A204.1 (cell line): Measurements from ENCODE around the gene MCF2L2.
"Not testable (repeated sequence)": the region's sequence is repeated elsewhere in the genome, so short reads cannot be mapped to it uniquely, and the experiment has no call there.

ENCODE experiments used
- FAIRE-seq: peaks from 2 replicates; lab custom pipeline; 2012; peaks lifted over from hg19 to GRCh38; lab: Jason Lieb, UNC

MCF2L2 gene

DNA sequence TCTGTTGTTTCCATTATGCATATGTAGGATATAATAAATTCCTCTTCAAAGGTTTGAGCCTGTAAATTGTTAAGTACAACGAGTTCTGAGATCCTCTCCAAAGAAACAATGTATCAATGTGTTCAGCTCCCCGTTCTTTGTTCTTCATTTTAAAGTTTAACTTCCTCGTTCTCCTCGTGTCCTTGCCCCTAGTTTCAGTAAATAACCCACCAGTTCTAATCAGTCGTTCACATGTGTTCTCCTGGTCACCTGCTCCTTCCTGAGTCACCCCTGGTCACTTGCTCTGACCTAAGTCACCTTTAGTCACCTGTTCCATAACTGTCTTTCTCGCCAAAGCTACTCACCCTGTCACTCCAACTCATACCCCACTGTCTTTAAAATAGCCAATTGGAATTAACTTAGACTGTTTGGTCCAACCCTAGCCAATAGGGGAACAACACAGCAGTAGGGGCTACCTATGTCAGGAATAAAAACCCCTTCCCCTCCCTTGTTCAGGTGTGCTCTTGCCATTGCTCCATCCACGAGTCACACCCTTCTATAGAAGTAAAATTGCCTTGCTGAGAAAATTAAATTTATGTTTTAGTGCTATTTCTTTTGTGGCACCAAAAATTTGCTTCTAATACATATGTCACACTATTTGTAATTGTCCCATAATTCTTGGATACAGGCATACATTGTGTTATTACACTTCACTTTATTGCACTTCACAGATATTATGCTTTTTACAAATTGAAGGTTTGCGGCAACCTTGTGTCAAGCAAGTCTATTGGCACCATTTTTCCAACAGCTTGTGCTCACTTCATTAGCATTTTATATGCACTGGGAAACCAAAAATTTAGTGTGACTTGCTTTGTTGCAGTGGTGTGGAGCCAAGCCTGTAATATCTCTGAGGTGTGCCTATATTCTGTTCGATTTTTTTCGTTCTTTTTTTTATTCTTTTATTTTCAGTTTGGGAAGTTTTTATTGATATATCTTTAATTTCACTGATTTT, 15.3 kb upstream of the MCF2L2 start:
- FAIRE-seq = no peak

DNA sequence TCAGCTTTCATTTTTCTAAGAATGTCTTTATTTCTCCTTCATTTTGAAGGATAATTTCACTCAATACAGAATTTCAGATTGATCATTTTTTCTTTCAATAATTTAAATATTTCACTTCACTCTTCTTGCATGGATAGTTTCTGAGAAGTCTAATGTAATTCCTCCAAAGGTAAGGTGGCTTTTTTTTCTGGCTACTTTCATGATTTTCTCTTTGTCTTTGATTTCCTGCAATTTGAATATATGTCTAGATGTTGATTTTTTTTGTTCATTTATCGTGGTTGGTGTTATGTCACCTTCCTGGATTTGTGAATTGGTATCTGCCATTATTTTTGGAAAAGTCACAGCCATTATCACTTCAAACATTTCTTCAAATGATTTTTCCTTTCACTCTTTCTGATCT, 14.6 kb upstream of the MCF2L2 start:
- FAIRE-seq = no peak

GRCh38 chr3:183440521-183440920, 12.1 kb upstream of the MCF2L2 start:
- not testable (repeated sequence) for FAIRE-seq

- FAIRE-seq = no peak
These were observed 11.1 kb upstream of the MCF2L2 start for GRCh38 chr3:183439515-183439914.

DNA sequence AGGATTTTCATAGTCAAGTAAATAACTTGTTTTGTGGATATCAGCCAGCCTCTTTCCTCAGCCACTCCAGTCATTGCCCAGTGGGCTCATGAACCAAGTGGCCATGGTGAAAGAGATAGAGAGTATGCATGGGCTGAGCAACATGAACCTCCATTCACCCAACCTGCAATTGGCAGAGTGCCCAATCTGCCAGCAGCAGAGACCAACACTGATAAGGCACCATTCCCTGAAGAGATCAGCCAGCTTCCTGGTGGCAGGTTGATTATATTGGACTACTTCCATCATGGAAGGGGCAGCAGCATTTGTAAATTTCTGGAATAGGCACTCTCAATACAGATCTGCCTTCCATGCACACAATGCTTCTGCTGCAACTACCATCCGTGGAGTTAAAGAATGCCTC, 10.3 kb upstream of the MCF2L2 start:
- FAIRE-seq = no peak

- FAIRE-seq = no peak
These were observed 9.5 kb upstream of the MCF2L2 start for GRCh38 chr3:183437666-183438564.

- FAIRE-seq = no peak
These were observed 8.6 kb upstream of the MCF2L2 start for GRCh38 chr3:183437061-183437460.

- no peak for FAIRE-seq
These were observed 7.2 kb upstream of the MCF2L2 start for GRCh38 chr3:183435661-183436060.

GRCh38 chr3:183434992-183435391, 6.6 kb upstream of the MCF2L2 start:
- no peak for FAIRE-seq

- no peak for FAIRE-seq
These were observed 6.1 kb upstream of the MCF2L2 start for GRCh38 chr3:183434503-183434902.

DNA sequence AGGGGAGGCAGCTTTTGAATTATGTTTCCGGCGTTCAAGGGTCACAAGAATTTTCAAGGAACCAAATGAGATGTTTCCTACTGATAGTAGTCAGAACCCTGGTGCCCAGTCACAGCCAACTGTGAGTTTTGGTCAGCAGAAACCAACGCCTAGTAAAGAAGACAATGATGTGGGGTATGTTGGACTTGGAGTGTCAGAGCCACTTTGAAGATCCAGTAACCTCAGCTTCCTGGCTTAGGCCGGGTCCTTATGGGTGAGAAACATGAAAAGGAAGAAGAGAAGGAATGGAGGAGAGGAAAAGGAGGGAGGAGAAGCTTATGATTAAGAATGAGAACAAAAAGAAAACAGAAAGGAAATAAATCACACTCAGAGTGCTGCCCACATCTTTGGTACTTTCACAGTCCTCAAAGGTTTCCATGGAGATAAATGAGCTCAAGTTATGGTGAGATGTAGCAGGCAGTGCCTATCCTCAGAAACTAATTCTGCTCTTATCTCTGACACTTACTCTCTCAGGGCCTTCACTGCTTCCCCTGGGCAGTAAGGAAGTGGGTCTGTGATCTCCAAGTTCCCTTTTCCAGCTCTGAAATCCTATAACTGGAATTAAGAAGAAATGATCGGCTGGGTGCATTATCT, 2.0 kb upstream of the MCF2L2 start:
- FAIRE-seq = no peak

DNA sequence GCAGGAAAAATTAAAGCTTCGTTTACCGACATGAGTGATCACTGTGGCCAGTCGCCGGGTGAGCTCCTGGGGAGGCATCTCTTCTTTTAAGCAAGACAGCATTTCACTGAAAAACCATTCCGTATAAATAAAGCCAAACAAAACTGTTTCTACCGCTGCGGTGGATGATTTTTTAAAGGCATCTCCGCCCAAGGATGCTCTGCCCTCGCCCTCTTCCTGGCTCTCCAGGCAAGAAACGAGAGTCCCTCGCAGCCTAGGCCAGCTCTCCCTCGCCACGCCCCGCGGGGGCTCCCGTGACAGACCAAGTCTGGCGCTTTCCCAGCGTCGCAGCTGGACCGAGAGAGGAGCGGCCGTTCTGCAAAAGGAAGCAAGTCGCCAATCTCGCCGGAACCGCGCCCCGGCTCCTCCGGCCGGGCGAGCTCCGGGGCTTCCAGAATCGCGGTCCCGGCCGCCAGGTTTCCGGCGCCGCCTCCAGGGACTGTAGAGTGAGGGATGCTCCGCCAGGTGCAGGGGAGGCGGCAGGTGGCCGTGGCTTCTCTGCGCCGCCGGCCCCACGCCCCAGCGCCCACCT, 458 bp downstream of the MCF2L2 start:
- FAIRE-seq = no peak

GRCh38 chr3:183427196-183427875, 1.1 kb downstream of the MCF2L2 start:
- FAIRE-seq = no peak

- not testable (repeated sequence) for FAIRE-seq
These were observed 9.6 kb downstream of the MCF2L2 start for GRCh38 chr3:183418807-183419206.

GRCh38 chr3:183411216-183411922, 17.1 kb downstream of the MCF2L2 start:
- no peak for FAIRE-seq

GRCh38 chr3:183410759-183411158, 17.7 kb downstream of the MCF2L2 start:
- FAIRE-seq = no peak

GRCh38 chr3:183410280-183410679, 18.1 kb downstream of the MCF2L2 start:
- no peak for FAIRE-seq

DNA sequence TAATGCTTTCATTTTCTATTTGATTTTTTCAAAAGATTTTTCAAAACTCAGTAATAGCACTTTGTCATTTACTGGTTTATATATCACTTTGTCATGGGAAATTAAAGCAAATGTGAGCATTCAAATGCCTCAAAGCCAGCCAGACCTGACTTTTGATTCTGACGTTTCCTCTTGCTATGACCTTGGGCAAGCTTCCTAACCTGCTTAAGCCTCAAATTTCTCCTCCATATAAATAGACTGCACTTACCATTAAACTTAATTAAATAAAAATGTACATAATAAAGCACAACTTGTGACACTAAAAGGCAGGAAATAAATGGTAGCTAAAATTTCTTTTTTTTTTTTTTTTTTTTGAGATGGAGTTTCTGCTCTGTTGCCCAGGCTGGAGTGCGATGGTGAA, 19.2 kb downstream of the MCF2L2 start:
- no peak for FAIRE-seq

- no peak for FAIRE-seq
These were observed 26.7 kb downstream of the MCF2L2 start for GRCh38 chr3:183401678-183402077.

- FAIRE-seq = no peak
These were observed 28.1 kb downstream of the MCF2L2 start for GRCh38 chr3:183400352-183400751.
